H9 (cell line): Measurements from ENCODE around the gene GABRB1. TPM values are rescaled to one million over a fixed set of nuclear protein-coding genes. Genes with fewer than 3 reads are reported as not detected.

Experiments used
- DNase-seq: peaks from one replicate; pipeline ENCODE4 v3.0.0-alpha.2; 2017
- H2AFZ ChIP-seq: one replicate; pipeline ENCODE4 v1.6.1; 2013; ENCODE audit warnings: mild to moderate bottlenecking, low read length, control low read depth, moderate library complexity
- H2AK5ac ChIP-seq: 2 replicates; pipeline ENCODE4 v1.6.1; 2013; ENCODE audit warnings: low read length, control low read depth, mixed read lengths; ENCODE audit not compliant: insufficient read length
- H2BK120ac ChIP-seq: one replicate; pipeline ENCODE4 v1.6.1; 2013; ENCODE audit warnings: low read depth, mild to moderate bottlenecking, low read length, control low read depth, inconsistent platforms; ENCODE audit not compliant: poor library complexity, severe bottlenecking
- H2BK12ac ChIP-seq: 2 replicates; pipeline ENCODE4 v1.6.1; 2013; ENCODE audit warnings: low read length, control low read depth, mixed read lengths, low read depth; ENCODE audit not compliant: insufficient read length
- H2BK15ac ChIP-seq: 2 replicates; pipeline ENCODE4 v1.6.1; 2013; ENCODE audit warnings: low read depth, low read length, control low read depth
- H2BK20ac ChIP-seq: one replicate; pipeline ENCODE4 v1.6.1; 2013; ENCODE audit warnings: low read depth, mild to moderate bottlenecking, low read length, control low read depth, inconsistent platforms; ENCODE audit not compliant: poor library complexity, severe bottlenecking
- H2BK5ac ChIP-seq: 2 replicates; pipeline ENCODE4 v1.6.1; 2013; ENCODE audit warnings: low read length, control low read depth, mixed read lengths; ENCODE audit not compliant: insufficient read length
- H3K14ac ChIP-seq: 2 replicates; pipeline ENCODE4 v1.6.1; 2013; ENCODE audit warnings: low read length, control low read depth; ENCODE audit not compliant: insufficient read depth
- H3K18ac ChIP-seq: 2 replicates; pipeline ENCODE4 v1.6.1; 2013; ENCODE audit warnings: low read depth, mild to moderate bottlenecking, mixed read lengths, low read length, control low read depth; ENCODE audit not compliant: insufficient read length
- H3K23ac ChIP-seq: 2 replicates; pipeline ENCODE4 v1.6.1; 2013; ENCODE audit warnings: low read length, control low read depth, mixed read lengths, low read depth; ENCODE audit not compliant: insufficient read length
- H3K23me2 ChIP-seq: 2 replicates; pipeline ENCODE4 v1.6.1; 2013; ENCODE audit warnings: low read depth, mild to moderate bottlenecking, mixed read lengths, low read length, control low read depth; ENCODE audit not compliant: insufficient read length, poor library complexity, severe bottlenecking
- H3K27ac ChIP-seq: 2 replicates; pipeline ENCODE4 v1.5.1; 2013; ENCODE audit warnings: low read length, control low read depth, mixed read lengths, low read depth; ENCODE audit not compliant: insufficient read length
- H3K27me3 ChIP-seq: 2 replicates; pipeline ENCODE4 v1.6.1; 2013; ENCODE audit warnings: low read length, control low read depth, inconsistent platforms; ENCODE audit not compliant: insufficient read depth
- H3K4ac ChIP-seq: 2 replicates; pipeline ENCODE4 v1.6.1; 2013; ENCODE audit warnings: low read depth, mild to moderate bottlenecking, control low read depth, inconsistent platforms, low read length, moderate library complexity
- H3K4me1 ChIP-seq: 2 replicates; pipeline ENCODE4 v1.6.1; 2013; ENCODE audit warnings: low read length, control low read depth, inconsistent platforms; ENCODE audit not compliant: insufficient read depth
- H3K4me2 ChIP-seq: 2 replicates; pipeline ENCODE4 v1.6.1; 2013; ENCODE audit warnings: low read length, control low read depth, mixed read lengths; ENCODE audit not compliant: insufficient read length, insufficient read depth
- H3K56ac ChIP-seq: 2 replicates; pipeline ENCODE4 v1.6.1; 2013; ENCODE audit warnings: low read depth, mild to moderate bottlenecking, mixed read lengths, low read length, control low read depth; ENCODE audit not compliant: insufficient read length
- H3K79me1 ChIP-seq: 2 replicates; pipeline ENCODE4 v1.6.1; 2013; ENCODE audit warnings: low read depth, mild to moderate bottlenecking, moderate library complexity, low read length, control low read depth, inconsistent platforms; ENCODE audit not compliant: insufficient read depth, poor library complexity, severe bottlenecking
- H3K79me2 ChIP-seq: 2 replicates; pipeline ENCODE4 v1.6.1; 2013; ENCODE audit warnings: low read length, control low read depth, inconsistent platforms; ENCODE audit not compliant: insufficient read depth
- H3K9ac ChIP-seq: 2 replicates; pipeline ENCODE4 v1.6.1; 2013; ENCODE audit warnings: low read length, control low read depth, mixed read lengths; ENCODE audit not compliant: insufficient read length; ENCODE audit errors: extremely low read depth
- H3K9me3 ChIP-seq: one replicate; pipeline ENCODE4 v1.6.1; 2013; ENCODE audit warnings: low read depth, low read length, inconsistent platforms; ENCODE audit not compliant: control insufficient read depth
- H3T11ph ChIP-seq: one replicate; pipeline ENCODE4 v1.6.1; 2013; ENCODE audit warnings: mild to moderate bottlenecking, low read length, control low read depth, inconsistent platforms
- H4K20me1 ChIP-seq: one replicate; pipeline ENCODE4 v1.6.1; 2013; ENCODE audit not compliant: control insufficient read depth, insufficient read length, insufficient read depth
- H4K5ac ChIP-seq: 2 replicates; pipeline ENCODE4 v1.6.1; 2013; ENCODE audit warnings: low read depth, mild to moderate bottlenecking, mixed read lengths, low read length, control low read depth; ENCODE audit not compliant: insufficient read length
- H4K8ac ChIP-seq: replicated peaks from 2 replicates; pipeline ENCODE4 v1.6.1; 2013; ENCODE audit warnings: low read length, control low read depth, mixed read lengths, low read depth; ENCODE audit not compliant: insufficient read length
- H4K91ac ChIP-seq: 2 replicates; pipeline ENCODE4 v1.6.1; 2013; ENCODE audit warnings: low read depth, mild to moderate bottlenecking, moderate library complexity, mixed read lengths, low read length, control low read depth; ENCODE audit not compliant: insufficient read length
- H3K27ac Mint-ChIP-seq, 3 experiments: 2 replicates in 2 of 3; 3 replicates in 1 of 3; pipeline ENCODE4 v1.8.0; 2020 to 2021; ENCODE audit warnings: mixed read lengths in 3 of 3, mild to moderate bottlenecking in 1 of 3, moderate library complexity in 1 of 3
- H3K27me3 Mint-ChIP-seq: 2 replicates; pipeline ENCODE4 v1.8.0; 2021; ENCODE audit warnings: low read depth, mild to moderate bottlenecking, moderate library complexity, mixed read lengths
- H3K36me3 Mint-ChIP-seq, 3 experiments: 2 replicates in 2 of 3; 3 replicates in 1 of 3; pipeline ENCODE4 v1.8.0; 2020 to 2021; ENCODE audit warnings: low read depth in 3 of 3, mixed read lengths in 3 of 3; ENCODE audit not compliant: insufficient read depth in 1 of 3
- H3K4me1 Mint-ChIP-seq, 2 experiments: 2 replicates each; pipeline ENCODE4 v1.8.0; 2020; ENCODE audit warnings: mixed read lengths in 2 of 2
- H3K4me3 Mint-ChIP-seq, 2 experiments: 2 replicates in 1 of 2; 3 replicates in 1 of 2; pipeline ENCODE4 v1.8.0; 2020 to 2021; ENCODE audit warnings: mild to moderate bottlenecking in 2 of 2, mixed read lengths in 2 of 2, moderate library complexity in 1 of 2
- H3K9me3 Mint-ChIP-seq, 2 experiments: 2 replicates in 1 of 2; 3 replicates in 1 of 2; pipeline ENCODE4 v1.8.0; 2020; ENCODE audit warnings: mild to moderate bottlenecking in 2 of 2, mixed read lengths in 2 of 2, moderate library complexity in 1 of 2
- CTCF ChIP-seq: fragments of 200-600 bp; sonication (generic); conservative IDR thresholded peaks from 3 replicates; pipeline ENCODE4 v1.8.0; 2021; ENCODE audit warnings: antibody characterized with exemption, mild to moderate bottlenecking
- total RNA-seq: library from RNA; stranded (reverse); gene quantifications from 2 replicates; pipeline ENCODE4 v1.2.1, GENCODE V29; 2021

GABRB1 gene
- total RNA-seq, 1 experiment from 2014 or later = 0.39 TPM

GRCh38 chr4:47434931-47435330, 403.6 kb downstream of the GABRB1 start:
- Mint-ChIP-seq H3K9me3 (no peaks in the 10 kb centered on the region; a peak in 1 of 5 replicates), H3K4me1 (no peaks in the 10 kb centered on the region), H3K27me3 (no peaks in the 10 kb centered on the region), H3K4me3 (no peak overlapping the region), H3K36me3 (no peaks in the 10 kb centered on the region), H3K27ac (no peak overlapping the region)
- no peak overlapping the region for H3K14ac ChIP-seq
- H3K27ac ChIP-seq = no peak overlapping the region
- H3K79me1 ChIP-seq = no peaks in the 10 kb centered on the region
- no peak overlapping the region for H4K5ac ChIP-seq
- DNase-seq = no peak
- H3K79me2 ChIP-seq = no peaks in the 10 kb centered on the region
- H2BK15ac ChIP-seq = no peak overlapping the region
- H3K18ac ChIP-seq = no peak overlapping the region
- no peak overlapping the region for H2AFZ ChIP-seq
- H4K8ac ChIP-seq = no peak overlapping the region
- H2BK5ac ChIP-seq = no peak overlapping the region
- H2AK5ac ChIP-seq = no peak overlapping the region
- no peak overlapping the region for H3K4ac ChIP-seq
- no peak overlapping the region for H2BK120ac ChIP-seq
- H3K27me3 ChIP-seq = no peaks in the 10 kb centered on the region
- no peak overlapping the region for H3K4me2 ChIP-seq
- no peaks in the 10 kb centered on the region for H3K23me2 ChIP-seq
- no peak overlapping the region for H3K23ac ChIP-seq
- no peaks in the 10 kb centered on the region for H3K4me1 ChIP-seq
- no peak overlapping the region for H3K56ac ChIP-seq
- no peak overlapping the region for H3T11ph ChIP-seq
- no peak overlapping the region for H3K9ac ChIP-seq
- TF ChIP-seq CTCF = no peak
- H4K91ac ChIP-seq = no peak overlapping the region
- no peak overlapping the region for H2BK20ac ChIP-seq
- no peak overlapping the region for H2BK12ac ChIP-seq
- H4K20me1 ChIP-seq = no peaks in the 10 kb centered on the region
- no peaks in the 10 kb centered on the region for H3K9me3 ChIP-seq
